MV-4-11 (cell line): Measurements from ENCODE around the gene GYPC.
"Not testable (repeated sequence)": the region's sequence is repeated elsewhere in the genome, so short reads cannot be mapped to it uniquely, and the experiment has no call there.

Experiments used
- DNase-seq: peaks from one replicate; lab custom pipeline; 2025; lab: John Stamatoyannopoulos, UW

The GYPC gene, protein sequence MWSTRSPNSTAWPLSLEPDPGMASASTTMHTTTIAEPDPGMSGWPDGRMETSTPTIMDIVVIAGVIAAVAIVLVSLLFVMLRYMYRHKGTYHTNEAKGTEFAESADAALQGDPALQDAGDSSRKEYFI

GRCh38 chr2:126655500-126656430 is at the start of gene GYPC:
GYPC (plus strand) TSS chr2:126656158; CDS start chr2:126656264, 106 bp downstream.
- DNase-seq: peak; percentile 35

DNA sequence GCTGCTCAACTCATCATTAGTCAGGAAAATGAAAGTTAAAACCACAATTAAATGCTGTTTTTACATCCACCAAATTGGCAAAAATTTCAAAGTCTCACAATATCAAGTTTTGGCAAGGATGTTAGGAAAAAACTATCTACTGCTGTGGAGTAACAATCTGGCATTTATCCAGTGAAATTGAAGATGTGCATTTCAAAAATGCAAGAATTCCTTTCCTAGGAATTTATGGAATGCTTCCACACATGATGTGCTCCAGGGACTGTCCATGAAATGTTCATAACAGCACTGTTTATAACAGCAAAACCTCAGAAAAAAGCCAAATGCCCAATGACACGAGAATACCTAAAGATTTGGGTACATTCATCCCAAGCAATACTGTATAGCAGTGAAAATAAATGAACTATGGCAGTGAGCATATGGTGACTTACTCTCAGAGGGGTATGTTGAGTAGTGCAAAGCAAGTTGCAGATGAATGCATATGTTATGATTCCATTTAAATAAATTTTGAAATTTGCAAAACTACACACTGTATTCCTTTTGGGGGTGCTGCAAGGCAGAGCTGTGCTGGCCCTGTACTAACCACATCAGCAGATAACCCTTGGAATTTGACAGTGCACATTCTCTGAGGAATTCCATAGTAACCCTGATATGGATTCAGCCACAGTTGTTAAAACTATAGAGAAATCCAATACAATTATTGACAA is 41.3 kb upstream of the GYPC start:
- no peak for DNase-seq

DNA sequence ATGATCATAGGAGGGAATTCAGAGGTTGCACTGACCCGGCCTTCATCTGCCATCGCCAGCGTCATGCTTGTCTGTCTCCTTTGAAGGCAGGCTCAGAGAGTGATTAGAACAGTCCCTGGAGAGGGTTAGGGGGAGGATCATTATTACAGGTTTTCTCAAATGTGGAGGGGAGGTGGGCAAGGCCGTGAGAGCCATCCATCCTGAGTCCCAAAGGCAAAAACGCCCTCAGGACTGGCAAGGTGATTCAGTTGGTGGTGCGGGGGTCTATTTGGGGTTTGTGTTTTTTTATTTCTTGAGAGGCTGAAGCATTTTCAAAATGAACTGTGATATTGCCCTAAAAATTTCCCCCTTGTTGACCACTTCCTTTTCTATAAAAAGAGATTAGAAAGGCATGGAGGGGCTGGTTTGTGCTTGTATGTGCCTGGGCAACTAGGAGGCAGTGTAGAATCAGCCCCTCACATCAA is 39.3 kb upstream of the GYPC start:
- DNase-seq: no peak

GRCh38 chr2:126620302-126620701 is 35.7 kb upstream of the GYPC start:
- no peak for DNase-seq

- DNase-seq: no peak
These were observed 33.0 kb upstream of the GYPC start for GRCh38 chr2:126623000-126623399.

GRCh38 chr2:126627643-126628042 is 28.3 kb upstream of the GYPC start:
- no peak for DNase-seq

GRCh38 chr2:126634273-126634861 is 21.6 kb upstream of the GYPC start:
- DNase-seq: no peak

DNA sequence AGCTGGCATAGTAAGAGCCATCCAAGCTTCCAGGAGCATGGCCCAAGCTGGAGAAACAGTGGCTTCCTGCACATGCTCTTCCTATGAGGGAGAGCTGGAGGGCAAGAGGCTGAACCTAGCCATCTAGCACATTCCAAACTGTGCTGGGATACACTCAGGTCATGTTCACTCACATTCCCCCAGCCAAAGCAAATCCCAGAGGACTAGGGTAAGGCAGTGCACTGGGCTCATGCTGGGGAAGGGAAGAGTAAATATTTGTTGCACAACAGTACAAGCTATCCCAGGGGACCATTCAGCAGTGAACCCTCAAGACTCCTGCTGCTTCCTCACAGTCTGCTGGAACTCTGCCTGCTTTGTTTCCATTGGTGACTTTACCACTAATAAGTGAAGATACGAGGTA is 20.7 kb upstream of the GYPC start:
- no peak for DNase-seq

DNA sequence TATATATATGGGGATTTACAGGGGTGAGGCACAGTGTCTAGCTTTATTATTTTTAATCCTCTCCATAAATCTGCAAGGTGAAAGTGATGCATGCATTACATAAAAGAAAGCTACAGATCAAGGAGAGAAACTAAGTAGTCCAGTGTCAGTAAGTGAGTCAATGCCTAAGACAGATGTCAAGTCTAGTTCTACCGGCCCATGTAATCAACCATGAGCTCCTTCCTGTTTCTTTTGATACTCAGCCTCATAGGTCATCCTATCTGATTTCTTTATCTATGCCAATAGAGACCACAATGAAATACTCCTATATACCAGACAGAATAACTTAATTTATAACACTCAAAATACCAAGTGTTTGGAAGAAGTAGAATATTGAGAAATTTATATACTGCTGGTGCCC is 20.2 kb upstream of the GYPC start:
- DNase-seq: no peak

GRCh38 chr2:126637386-126637785 is 18.6 kb upstream of the GYPC start:
- peak; percentile 73 for DNase-seq

DNA sequence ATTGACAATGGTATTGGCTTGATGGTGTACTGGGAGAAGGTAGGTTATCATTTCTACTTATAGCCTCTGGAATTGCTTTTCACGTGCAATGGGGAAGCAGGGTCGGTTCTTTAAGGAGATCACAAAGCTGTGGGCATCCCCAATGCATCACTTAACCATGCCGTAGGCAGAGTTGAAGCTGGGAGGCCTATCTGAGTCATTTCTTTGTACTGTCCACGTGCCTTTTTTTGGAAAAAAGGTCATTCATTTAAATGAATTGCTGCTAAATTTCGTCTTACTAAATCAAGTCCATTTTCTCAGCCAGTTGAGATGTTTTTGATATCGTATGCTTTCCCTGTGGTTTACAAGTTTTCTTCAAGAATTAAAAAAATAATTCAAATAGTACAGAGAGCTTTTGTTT is 17.2 kb upstream of the GYPC start:
- DNase-seq: no peak

- no peak for DNase-seq
These were observed 16.7 kb upstream of the GYPC start for GRCh38 chr2:126639276-126639675.

- not testable (repeated sequence) for DNase-seq
These were observed 14.7 kb upstream of the GYPC start for GRCh38 chr2:126641294-126641693.

DNA sequence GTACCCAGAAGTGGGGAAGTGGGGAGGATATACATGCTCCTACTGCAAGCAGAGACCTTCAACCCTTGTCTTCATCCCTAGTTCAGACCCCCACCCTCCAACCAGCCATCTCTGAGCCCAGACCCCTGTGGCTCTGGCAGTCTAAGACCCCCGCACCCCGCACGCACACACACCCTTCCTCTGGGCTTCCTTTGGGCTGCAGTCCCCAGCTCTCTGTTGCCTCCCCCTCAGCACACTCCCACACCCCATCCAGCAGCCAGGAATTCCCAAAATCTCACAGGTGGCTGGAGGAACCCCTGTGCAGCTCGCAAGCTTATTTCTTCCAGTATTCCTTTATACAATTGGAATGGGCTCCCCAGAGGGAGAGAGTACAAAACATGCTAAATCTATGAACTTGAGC is 13.9 kb upstream of the GYPC start:
- no peak for DNase-seq

- DNase-seq: no peak
These were observed 12.5 kb upstream of the GYPC start for GRCh38 chr2:126643431-126643830.

- no peak for DNase-seq
These were observed 12.0 kb upstream of the GYPC start for GRCh38 chr2:126643972-126644371.

- DNase-seq: peak; percentile 87
These were observed 11.2 kb upstream of the GYPC start for GRCh38 chr2:126644630-126645191.

GRCh38 chr2:126645211-126645618 is 10.7 kb upstream of the GYPC start:
- no peak for DNase-seq

DNA sequence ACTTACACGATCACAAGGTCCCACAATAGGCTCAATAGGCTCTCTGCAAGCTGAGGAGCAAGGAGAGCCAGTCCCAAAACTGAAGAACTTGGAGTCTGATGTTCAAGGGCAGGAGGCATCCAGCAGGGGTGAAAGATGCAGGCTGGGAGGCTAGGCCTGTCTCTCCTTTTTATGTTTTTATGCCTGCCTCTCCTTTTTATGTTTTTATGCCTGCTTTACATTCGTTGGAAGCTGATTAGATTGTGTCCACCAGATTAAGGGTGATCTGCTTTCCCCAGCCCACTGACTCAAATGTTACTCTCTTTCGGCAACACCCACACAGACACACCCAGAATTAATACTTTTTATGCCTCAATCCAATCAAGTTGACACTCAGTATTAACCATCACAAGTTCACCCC is 9.9 kb upstream of the GYPC start:
- DNase-seq: no peak

GRCh38 chr2:126647714-126648344 is 8.1 kb upstream of the GYPC start:
- DNase-seq: peak; percentile 28

DNA sequence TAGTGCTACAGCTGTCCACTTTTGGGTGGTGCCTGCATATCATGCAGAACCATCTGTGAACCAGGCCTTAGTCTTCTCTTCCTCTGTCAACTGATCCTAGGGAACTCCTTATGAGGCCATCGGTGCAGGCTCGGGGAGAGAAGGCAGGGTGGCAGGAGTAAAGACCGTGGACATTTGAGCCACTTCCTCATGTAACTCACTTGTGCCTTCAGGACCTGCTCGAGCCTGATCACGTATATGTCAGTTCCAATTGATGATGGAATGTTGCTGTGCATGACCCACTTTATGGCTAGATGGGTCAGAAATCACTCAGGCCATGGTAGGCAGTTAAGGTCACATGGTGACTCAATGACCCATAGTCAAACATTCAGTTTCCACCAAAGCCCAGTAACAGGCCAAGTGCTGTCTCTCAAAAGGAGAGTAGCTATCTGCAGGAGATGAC is 7.6 kb upstream of the GYPC start:
- DNase-seq: not testable (repeated sequence)

- DNase-seq: no peak
These were observed 6.9 kb upstream of the GYPC start for GRCh38 chr2:126649101-126649500.
